Transverse colon (tissue), 4 donors: Measurements from ENCODE around the gene RIMOC1. TPM values are rescaled to one million over a fixed set of nuclear protein-coding genes. Genes with fewer than 3 reads are reported as not detected.

Source experiments
- DNase-seq: peaks from one replicate; pipeline ENCODE4 v3.0.0-alpha.2; 2019
- H3K27ac ChIP-seq, 4 donors: fragments of 200-600 bp; sonication (generic); 2 replicates each; pipeline ENCODE4 v1.5.1; 2016 to 2018; ENCODE audit warnings: inconsistent platforms in 4 of 4
- H3K27me3 ChIP-seq: fragments of 200-600 bp; sonication (generic); 2 replicates; pipeline ENCODE4 v1.5.1; 2017; ENCODE audit warnings: inconsistent platforms
- H3K36me3 ChIP-seq, 4 donors: fragments of 200-600 bp; sonication (generic); 2 replicates each; pipeline ENCODE4 v1.5.1; 2017 to 2019; ENCODE audit warnings: inconsistent platforms in 4 of 4
- H3K4me1 ChIP-seq, 4 donors: fragments of 200-600 bp; sonication (generic); 2 replicates each; pipeline ENCODE4 v1.5.1; 2017 to 2020; ENCODE audit warnings: inconsistent platforms in 4 of 4
- H3K4me3 ChIP-seq, 4 donors: fragments of 200-600 bp; sonication (generic); 1 replicate in 1 of 4; 2 replicates in 3 of 4; pipeline versions ENCODE4 v1.5.1 to v1.6.1; 2017 to 2019; ENCODE audit warnings: inconsistent platforms in 4 of 4
- H3K9me3 ChIP-seq, 2 donors: fragments of 200-600 bp; sonication (generic); 2 replicates each; pipeline ENCODE4 v1.5.1; 2017 to 2019; ENCODE audit warnings: inconsistent platforms in 2 of 2
- CTCF ChIP-seq, 5 experiments: fragments of 200-600 bp in 3 of 5; fragments of 450-650 bp in 2 of 5; sonication (generic) in 3 of 5; IDR thresholded peaks; 1 replicate in 2 of 5; 2 replicates in 3 of 5; pipeline ENCODE4 v1.5.1; 2016 to 2017; ENCODE audit warnings: antibody characterized with exemption in 5 of 5, inconsistent platforms in 3 of 5, mild to moderate bottlenecking in 2 of 5, moderate library complexity in 1 of 5
- EP300 ChIP-seq: sonication (generic); formaldehyde crosslinking; IDR thresholded peaks from one replicate; pipeline ENCODE4 v1.6.1; 2017; ENCODE audit warnings: antibody characterized with exemption, low read depth
- POLR2A ChIP-seq: fragments of 450-650 bp; IDR thresholded peaks from one replicate; pipeline ENCODE4 v1.6.1; 2016; ENCODE audit warnings: antibody characterized with exemption, mild to moderate bottlenecking, moderate library complexity
- POLR2AphosphoS5 ChIP-seq, 3 donors: sonication (generic); formaldehyde crosslinking; IDR thresholded peaks; one replicate each; pipeline ENCODE4 v1.6.1; 2016; ENCODE audit warnings: antibody characterized with exemption in 3 of 3
- WGBS, 2 donors: methylation state at CpG; one replicate each; pipeline ENCODE4 v1.1.5; 2018; ENCODE audit warnings: low coverage in 1 of 2; 5-methylcytosine and 5-hydroxymethylcytosine counted together
- in situ Hi-C, 4 donors: fragments of 200-750 bp; cut with MboI; loops; one replicate each; pipeline versions ENCODE4 v1.15.0 to v1.15.1; 2017; ENCODE audit warnings: low sequenced_read_pairs in 3 of 4, low pct_ligation_motif_present in 1 of 4, low pct_unique_long_range_greater_than_20kb in 1 of 4
- intact Hi-C: fragments of 100-400 bp; cut with DNase I; formaldehyde crosslinking; loops from one replicate; pipeline ENCODE4 v1.15.1; 2023; ENCODE audit warnings: low total_unique reads
- total RNA-seq, 4 donors: library from RNA; depleted of rRNA; stranded (reverse); fragments of >200 nt; gene quantifications; one replicate each; pipeline ENCODE4 v1.1.0, GENCODE V29; 2016

Gene RIMOC1
- total RNA-seq, 4 donors from 2014 or later = 10.9 to 19.8 (median 15.6) TPM

- Histone ChIP-seq H3K4me3 (no peak overlapping the region), H3K36me3 (no peaks in the 10 kb centered on the region), H3K27ac (no peak overlapping the region), H3K4me1 (no peaks in the 10 kb centered on the region), H3K27me3 (no peaks in the 10 kb centered on the region), H3K9me3 (no peaks in the 10 kb centered on the region)
- TF ChIP-seq EP300 (no peak), CTCF (IDR thresholded peaks at IDR 0.05) (no peak), POLR2A (no peak), POLR2AphosphoS5 (IDR thresholded peaks at IDR 0.05) (no peak)
- in situ Hi-C loops = loop anchor here in 3 of 4 donors (5.0 to 25.0 kb wide), 3 partner anchors 198 to 1028 kb away; partner anchors contain the start of gene CCDC152 (in 2 of the 3)
- 77 to 92% methylated on average over 2 of the region's 2 CpGs for WGBS, 2 donors
- intact Hi-C loops = loop anchor here (10.0 kb wide), 3 partner anchors 76 to 916 kb away; partner anchors contain the start of gene GHR
- no peak for DNase-seq
Measured at GRCh38 chr5:41858890-41859289, 45.3 kb upstream of the RIMOC1 start.

- in situ Hi-C loops = loop anchor here in 3 of 4 donors (5.0 to 25.0 kb wide), 5 partner anchors 183 to 1023 kb away; partner anchors contain the start of gene CCDC152 (in 2 of the 3)
- no peak overlapping the region for H3K27ac ChIP-seq
- no peaks in the 10 kb centered on the region for H3K36me3 ChIP-seq
- intact Hi-C loops = no loop called here
- peaks cover 0 to 4% (median 3%) of the 10 kb centered on the region in 4 donors for H3K4me1 ChIP-seq
- no peak overlapping the region for H3K4me3 ChIP-seq
- DNase-seq = no peak
- no peaks in the 10 kb centered on the region for H3K9me3 ChIP-seq
- H3K27me3 ChIP-seq = no peaks in the 10 kb centered on the region
- TF ChIP-seq EP300 (no peak), CTCF (IDR thresholded peaks at IDR 0.05) (no peak)
Measured at GRCh38 chr5:41863871-41864486, 40.2 kb upstream of the RIMOC1 start.

DNA sequence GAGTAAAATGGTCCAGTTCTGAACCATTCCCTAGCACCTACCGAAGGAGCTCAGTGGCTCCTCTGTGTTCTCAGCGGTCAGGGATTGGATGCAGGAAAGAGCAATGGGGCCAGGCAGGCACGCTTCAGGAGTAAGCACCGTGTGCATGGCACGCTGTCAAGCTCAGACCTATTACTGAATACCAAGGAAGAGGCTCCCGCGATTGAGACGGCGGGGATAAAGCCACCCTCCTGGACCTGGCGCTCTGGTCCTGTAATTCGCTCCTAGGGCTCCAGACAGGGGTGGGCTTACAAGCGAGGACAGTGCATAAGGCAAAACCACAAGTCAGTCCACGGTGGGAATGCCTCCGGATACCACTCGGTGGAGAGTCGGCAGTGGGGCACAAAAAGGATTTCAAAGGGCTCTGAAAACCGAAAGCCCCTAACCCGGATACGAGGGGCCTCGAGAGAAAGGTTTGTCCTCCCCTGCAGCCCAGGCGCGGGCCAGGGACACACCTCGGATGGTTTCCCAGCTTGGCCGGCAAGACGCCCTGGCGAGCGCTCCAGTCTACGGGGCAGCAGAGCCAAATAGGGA, 34.9 kb upstream of the RIMOC1 start:
- Histone ChIP-seq H3K9me3 (no peaks in the 10 kb centered on the region), H3K27me3 (no peaks in the 10 kb centered on the region), H3K27ac (peak overlapping the region; percentile 86 to 91 (median 88)), H3K4me1 (peaks cover 4 to 24% (median 16%) of the 10 kb centered on the region in 4 donors), H3K36me3 (no peaks in the 10 kb centered on the region), H3K4me3 (peak overlapping the region; percentile 42 to 89 (median 53))
- DNase-seq = peak; percentile 11
- WGBS, 2 donors = 25% methylated on average over 27 of the region's 28 CpGs; no CpG with 5 or more reads in 1 of the 2 donors
- intact Hi-C loops = no loop called here
- in situ Hi-C loops = loop anchor here in 3 of 4 donors (10.0 to 25.0 kb wide), 3 partner anchors 893 to 1018 kb away; partner anchors contain the start of gene CCDC152 (in 2 of the 3)
- no peak for TF ChIP-seq EP300
- no peak for TF ChIP-seq POLR2AphosphoS5 (IDR thresholded peaks at IDR 0.05)
- no peak for TF ChIP-seq POLR2A
- TF ChIP-seq CTCF (IDR thresholded peaks at IDR 0.05) = no peak
